Loucy (cell line): ENCODE measurements around the gene ETV3.

Experiments
- H2AFZ ChIP-seq: fragments of 200-600 bp; sonication (generic); 2 replicates; pipeline ENCODE4 v1.6.0; 2016; ENCODE audit warnings: antibody characterized with exemption, mild to moderate bottlenecking, low read length, moderate library complexity
- H3F3A ChIP-seq: fragments of 200-600 bp; 2 replicates; pipeline ENCODE4 v1.6.0; 2016; ENCODE audit warnings: antibody characterized with exemption, low read depth, mild to moderate bottlenecking
- H3K27me3 ChIP-seq: fragments of 200-600 bp; sonication (generic); 2 replicates; pipeline ENCODE4 v1.6.1; 2014; ENCODE audit warnings: low read length, mild to moderate bottlenecking; ENCODE audit not compliant: insufficient read depth, poor library complexity, severe bottlenecking
- H3K36me3 ChIP-seq: fragments of 200-600 bp; sonication (generic); 2 replicates; pipeline ENCODE4 v1.6.1; 2016; ENCODE audit warnings: low read length; ENCODE audit not compliant: insufficient read depth
- H3K4me1 ChIP-seq: fragments of 200-600 bp; sonication (generic); 2 replicates; pipeline ENCODE4 v1.5.1; 2014; ENCODE audit warnings: low read length, mild to moderate bottlenecking; ENCODE audit not compliant: insufficient read depth, poor library complexity, severe bottlenecking
- H3K4me2 ChIP-seq: fragments of 200-600 bp; sonication (generic); 2 replicates; pipeline ENCODE4 v1.6.0; 2014; ENCODE audit warnings: antibody characterized with exemption, low read length, low read depth, mild to moderate bottlenecking; ENCODE audit not compliant: poor library complexity, severe bottlenecking
- H3K4me3 ChIP-seq: fragments of 200-600 bp; sonication (generic); 2 replicates; pipeline ENCODE4 v1.5.1; 2014; ENCODE audit warnings: low read length, mild to moderate bottlenecking, mixed read lengths; ENCODE audit not compliant: poor library complexity, severe bottlenecking
- H3K79me2 ChIP-seq: fragments of 200-600 bp; sonication (generic); 2 replicates; pipeline ENCODE4 v1.6.1; 2014; ENCODE audit warnings: low read length; ENCODE audit not compliant: insufficient read depth
- H3K9ac ChIP-seq: fragments of 200-600 bp; sonication (generic); 2 replicates; pipeline ENCODE4 v1.6.0; 2014; ENCODE audit warnings: mild to moderate bottlenecking, low read depth, low read length, moderate library complexity; ENCODE audit not compliant: poor library complexity, severe bottlenecking
- H3K9me2 ChIP-seq: fragments of 200-600 bp; sonication (generic); replicated peaks from 2 replicates; pipeline ENCODE4 v1.6.1; 2016; ENCODE audit warnings: low read depth, low read length, mixed read lengths
- H3K9me3 ChIP-seq: fragments of 200-600 bp; sonication (generic); 2 replicates; pipeline ENCODE4 v1.6.1; 2014; ENCODE audit warnings: mild to moderate bottlenecking, antibody characterized with exemption, low read length, low read depth; ENCODE audit not compliant: insufficient read depth
- H4K20me1 ChIP-seq: fragments of 200-600 bp; sonication (generic); 2 replicates; pipeline ENCODE4 v1.6.0; 2014; ENCODE audit warnings: antibody characterized with exemption, low read length, mild to moderate bottlenecking; ENCODE audit not compliant: insufficient read depth, poor library complexity, severe bottlenecking
- CTCF ChIP-seq: fragments of 200-600 bp; sonication (generic); conservative IDR thresholded peaks from 2 replicates; pipeline ENCODE4 v1.5.1; 2014; ENCODE audit warnings: mild to moderate bottlenecking, antibody characterized with exemption, low read length
- EZH2phosphoT487 ChIP-seq: fragments of 200-600 bp; IDR thresholded peaks from 2 replicates; pipeline ENCODE4 v1.6.1; 2018; ENCODE audit warnings: antibody characterized with exemption, mild to moderate bottlenecking, moderate library complexity, borderline replicate concordance

The ETV3 gene

GRCh38 chr1:157145076-157145475, 6.9 kb upstream of the ETV3 start:
- H3K9me2 ChIP-seq, result no peaks in the 10 kb centered on the region
- no peaks in the 10 kb centered on the region for H3F3A ChIP-seq
- TF ChIP-seq CTCF, result no peak
- TF ChIP-seq EZH2phosphoT487, result no peak
- peaks cover 22% of the 10 kb centered on the region for H3K27me3 ChIP-seq
- H3K9me3 ChIP-seq, result no peaks in the 10 kb centered on the region
- H2AFZ ChIP-seq, result no peak overlapping the region
- no peak overlapping the region for H3K4me2 ChIP-seq
- no peak overlapping the region for H3K4me3 ChIP-seq
- no peaks in the 10 kb centered on the region for H3K79me2 ChIP-seq
- no peaks in the 10 kb centered on the region for H3K4me1 ChIP-seq
- H3K9ac ChIP-seq, result no peak overlapping the region
- H4K20me1 ChIP-seq, result no peaks in the 10 kb centered on the region
- H3K36me3 ChIP-seq, result no peaks in the 10 kb centered on the region

GRCh38 chr1:157144509-157144908, 6.3 kb upstream of the ETV3 start:
- TF ChIP-seq CTCF, result no peak
- TF ChIP-seq EZH2phosphoT487, result no peak

GRCh38 chr1:157142765-157143423, 4.7 kb upstream of the ETV3 start:
- H3K4me1 ChIP-seq, result peaks cover 5% of the 10 kb centered on the region
- no peaks in the 10 kb centered on the region for H3K9me2 ChIP-seq
- peaks cover 2% of the 10 kb centered on the region for H4K20me1 ChIP-seq
- H3F3A ChIP-seq, result no peaks in the 10 kb centered on the region
- H3K9ac ChIP-seq, result no peak overlapping the region
- H3K4me2 ChIP-seq, result no peak overlapping the region
- no peak overlapping the region for H3K4me3 ChIP-seq
- H3K79me2 ChIP-seq, result peaks cover 1% of the 10 kb centered on the region; the same call in 1 of the 2 replicates
- TF ChIP-seq CTCF (no peak), EZH2phosphoT487 (no peak)
- no peaks in the 10 kb centered on the region for H3K9me3 ChIP-seq
- peaks cover 22% of the 10 kb centered on the region for H3K27me3 ChIP-seq
- H3K36me3 ChIP-seq, result no peaks in the 10 kb centered on the region
- no peak overlapping the region for H2AFZ ChIP-seq

More at GRCh38 chr1:157144509-157144908, 6.3 kb upstream of the ETV3 start:
- Histone ChIP-seq H3K9me2 (no peaks in the 10 kb centered on the region), H3F3A (no peaks in the 10 kb centered on the region), H3K9ac (no peak overlapping the region), H3K4me1 (no peaks in the 10 kb centered on the region), H4K20me1 (no peaks in the 10 kb centered on the region), H3K36me3 (no peaks in the 10 kb centered on the region), H3K79me2 (no peaks in the 10 kb centered on the region), H3K9me3 (no peaks in the 10 kb centered on the region), H2AFZ (no peak overlapping the region), H3K4me2 (no peak overlapping the region), H3K4me3 (no peak overlapping the region), H3K27me3 (peaks cover 22% of the 10 kb centered on the region)
